Retinal pigment epithelial cell (primary cell): ENCODE measurements around the gene PHLDA1.

Experiments used
- DNase-seq: peaks from one replicate; pipeline ENCODE4 v3.0.0-alpha.2; 2010; ENCODE audit warnings: low read depth
- H3K4me3 ChIP-seq: 2 replicates; pipeline ENCODE4 v1.5.1; 2011; ENCODE audit warnings: mild to moderate bottlenecking, low read length, control low read depth, moderate library complexity
- TF ChIP-seq, protein P1 (sequence below): conservative IDR thresholded peaks from 2 replicates; pipeline ENCODE4 v1.5.1; 2011; ENCODE audit warnings: low read depth, low read length, control low read depth, inconsistent platforms

The PHLDA1 gene

DNA sequence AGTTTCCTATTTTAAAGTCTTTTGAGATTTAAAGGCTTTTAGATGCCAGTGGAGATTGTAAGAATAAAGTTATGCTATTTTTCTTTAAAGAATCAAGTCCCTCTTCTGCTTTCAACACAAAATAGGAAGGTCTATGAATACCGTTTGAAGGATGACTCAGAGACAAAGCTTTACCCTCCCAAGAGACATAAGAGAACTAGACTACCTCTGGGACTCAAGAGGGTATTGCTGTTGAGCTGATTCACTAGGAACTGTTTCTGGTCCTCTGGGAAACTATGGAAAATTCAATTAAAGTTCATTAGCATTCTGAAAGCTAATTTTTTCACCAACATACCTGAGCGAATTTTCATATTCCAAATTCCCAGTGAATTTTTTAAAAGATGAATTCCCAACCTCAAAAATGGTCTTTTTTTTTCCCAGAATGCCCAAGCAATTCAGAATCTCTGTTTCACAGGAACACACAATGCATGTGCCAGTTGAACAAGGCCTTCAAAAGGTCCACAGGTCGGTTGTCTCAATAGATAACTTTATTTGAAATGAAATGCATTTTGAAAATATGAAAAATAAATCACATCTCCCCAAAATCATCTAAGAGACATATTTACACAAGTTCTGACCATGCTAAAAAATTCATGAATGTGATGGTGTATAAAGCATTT lies 6.5 kb downstream of the PHLDA1 start:
- TF ChIP-seq, protein P1, sequence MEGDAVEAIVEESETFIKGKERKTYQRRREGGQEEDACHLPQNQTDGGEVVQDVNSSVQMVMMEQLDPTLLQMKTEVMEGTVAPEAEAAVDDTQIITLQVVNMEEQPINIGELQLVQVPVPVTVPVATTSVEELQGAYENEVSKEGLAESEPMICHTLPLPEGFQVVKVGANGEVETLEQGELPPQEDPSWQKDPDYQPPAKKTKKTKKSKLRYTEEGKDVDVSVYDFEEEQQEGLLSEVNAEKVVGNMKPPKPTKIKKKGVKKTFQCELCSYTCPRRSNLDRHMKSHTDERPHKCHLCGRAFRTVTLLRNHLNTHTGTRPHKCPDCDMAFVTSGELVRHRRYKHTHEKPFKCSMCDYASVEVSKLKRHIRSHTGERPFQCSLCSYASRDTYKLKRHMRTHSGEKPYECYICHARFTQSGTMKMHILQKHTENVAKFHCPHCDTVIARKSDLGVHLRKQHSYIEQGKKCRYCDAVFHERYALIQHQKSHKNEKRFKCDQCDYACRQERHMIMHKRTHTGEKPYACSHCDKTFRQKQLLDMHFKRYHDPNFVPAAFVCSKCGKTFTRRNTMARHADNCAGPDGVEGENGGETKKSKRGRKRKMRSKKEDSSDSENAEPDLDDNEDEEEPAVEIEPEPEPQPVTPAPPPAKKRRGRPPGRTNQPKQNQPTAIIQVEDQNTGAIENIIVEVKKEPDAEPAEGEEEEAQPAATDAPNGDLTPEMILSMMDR, result no peak
- no peak overlapping the region for H3K4me3 ChIP-seq
- DNase-seq, result no peak

DNA sequence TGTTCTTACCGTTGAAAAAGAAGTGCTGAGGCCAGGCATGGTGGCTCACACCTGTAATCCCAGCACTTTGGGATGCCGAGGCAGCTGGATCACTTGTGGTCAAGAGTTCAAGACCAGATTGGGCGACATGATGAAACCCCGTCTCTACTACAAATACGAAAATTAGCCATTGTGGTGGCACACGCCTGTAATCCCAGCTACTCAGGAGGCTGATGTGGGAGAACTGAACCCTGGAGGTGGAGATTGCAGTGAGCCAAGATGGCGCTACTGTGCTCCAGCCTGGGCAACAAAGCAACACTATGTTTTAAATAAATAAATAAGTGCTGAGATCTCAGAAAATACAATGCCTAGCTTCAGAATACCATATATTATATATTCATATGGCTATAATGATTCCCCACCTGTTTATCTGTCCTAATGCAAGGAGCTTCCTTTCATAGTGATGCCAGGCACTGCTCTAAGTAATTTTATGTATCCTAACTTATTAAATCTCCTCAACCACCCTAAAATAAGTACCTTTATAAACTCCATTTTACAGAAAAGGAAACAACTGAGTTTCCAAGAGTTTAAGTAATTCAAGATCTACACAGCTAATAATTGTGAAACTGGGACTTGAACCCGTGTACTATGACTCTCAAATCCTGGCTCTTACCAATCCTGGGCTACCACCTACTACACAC lies 7.3 kb downstream of the PHLDA1 start:
- no peak overlapping the region for H3K4me3 ChIP-seq
- TF ChIP-seq, protein P1, result no peak
- no peak for DNase-seq

DNA sequence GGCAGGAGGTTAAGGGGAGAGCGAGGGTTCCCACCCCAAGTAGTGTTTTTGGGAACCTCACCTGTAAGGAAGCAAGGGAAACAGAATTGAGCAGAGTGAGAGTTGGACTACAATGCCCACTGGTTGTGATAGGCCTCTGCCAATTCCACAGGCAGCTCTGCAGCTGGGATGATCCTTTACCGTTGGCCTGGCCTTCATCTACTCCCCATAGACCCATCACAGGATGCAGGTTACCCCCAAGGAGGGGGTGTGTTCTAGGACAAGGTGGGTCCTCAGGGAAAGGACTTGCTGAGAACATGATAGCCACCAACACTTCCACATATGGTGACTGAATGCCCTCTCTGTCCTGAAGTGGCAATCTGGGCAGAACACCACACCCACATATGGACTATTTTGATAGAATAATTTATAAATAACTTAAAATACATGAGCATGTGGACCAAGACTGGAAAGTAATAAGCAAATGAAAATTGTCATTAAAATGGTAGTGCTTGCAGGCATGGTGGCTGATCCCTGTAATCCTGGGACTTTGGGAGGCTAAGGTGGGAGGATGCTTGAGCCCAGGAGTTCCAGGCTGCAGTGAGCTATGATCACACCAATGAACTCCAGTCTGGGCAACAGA lies 8.4 kb downstream of the PHLDA1 start:
- no peak for DNase-seq
- no peak overlapping the region for H3K4me3 ChIP-seq
- TF ChIP-seq, protein P1, result no peak

DNA sequence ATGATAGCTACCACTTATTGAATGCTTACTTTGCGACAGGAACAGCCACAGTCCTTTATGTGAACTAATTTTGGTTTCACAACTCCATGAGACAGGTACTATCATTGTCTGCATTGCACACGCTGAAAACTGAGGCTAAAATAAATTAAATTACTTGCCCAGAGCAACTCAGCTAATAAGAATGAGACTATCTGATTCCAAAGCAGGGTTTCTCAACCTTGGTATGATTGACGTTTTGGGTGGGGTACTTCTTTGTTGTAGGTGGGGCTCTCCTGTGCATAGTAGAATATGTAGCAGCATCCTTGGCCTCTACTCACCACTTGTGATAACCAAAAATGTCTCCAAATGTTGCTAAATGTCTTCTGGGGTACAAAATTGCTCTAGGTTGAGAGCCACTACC lies 9.1 kb downstream of the PHLDA1 start:
- H3K4me3 ChIP-seq, result no peak overlapping the region
- TF ChIP-seq, protein P1, result no peak
- no peak for DNase-seq

DNA sequence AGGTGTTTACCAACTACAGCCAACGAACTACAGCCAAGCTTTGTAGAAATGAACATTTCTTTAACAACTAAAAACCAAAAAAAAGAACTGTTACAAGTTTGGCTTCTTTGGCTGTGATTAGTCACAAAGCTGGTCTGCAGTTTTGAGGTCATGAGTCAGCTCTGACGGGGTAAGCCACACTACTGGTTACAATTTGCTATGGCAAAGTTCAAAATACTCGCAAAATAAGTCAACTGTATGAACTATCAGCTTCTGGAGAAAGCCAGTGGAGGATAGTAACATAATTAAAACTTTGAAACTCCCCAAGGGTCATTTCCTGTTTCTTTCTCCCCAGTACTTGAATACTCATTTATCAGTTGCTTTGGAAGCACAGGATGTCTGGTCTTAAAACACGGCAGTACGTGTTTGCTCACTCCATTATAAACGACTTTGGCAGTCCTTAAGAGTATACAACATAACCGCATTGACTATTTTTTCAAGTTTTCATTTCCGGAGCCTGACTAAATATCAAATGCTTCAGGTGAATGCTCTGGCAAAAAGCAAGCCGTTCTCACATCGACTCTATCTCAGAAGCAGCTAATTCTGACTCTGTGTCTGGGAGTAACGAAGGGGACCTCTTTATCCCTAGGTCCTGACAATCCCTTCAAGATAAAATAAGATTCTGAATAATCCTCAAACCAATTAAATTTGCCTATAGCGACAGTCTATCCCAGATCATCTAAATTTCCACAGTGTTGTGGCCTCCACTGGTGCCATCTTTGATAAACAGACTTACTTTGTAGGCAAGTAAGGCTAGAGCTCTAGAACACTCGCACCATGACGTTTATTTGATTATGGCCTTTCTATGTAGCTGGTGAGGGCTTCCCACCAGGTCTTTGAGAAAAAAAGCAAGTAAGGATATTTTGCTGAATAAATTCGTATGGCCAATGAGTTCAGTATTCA lies 10.6 kb downstream of the PHLDA1 start:
- DNase-seq, result peak; percentile 95
- H3K4me3 ChIP-seq, result no peak overlapping the region
- TF ChIP-seq, protein P1, result no peak

DNA sequence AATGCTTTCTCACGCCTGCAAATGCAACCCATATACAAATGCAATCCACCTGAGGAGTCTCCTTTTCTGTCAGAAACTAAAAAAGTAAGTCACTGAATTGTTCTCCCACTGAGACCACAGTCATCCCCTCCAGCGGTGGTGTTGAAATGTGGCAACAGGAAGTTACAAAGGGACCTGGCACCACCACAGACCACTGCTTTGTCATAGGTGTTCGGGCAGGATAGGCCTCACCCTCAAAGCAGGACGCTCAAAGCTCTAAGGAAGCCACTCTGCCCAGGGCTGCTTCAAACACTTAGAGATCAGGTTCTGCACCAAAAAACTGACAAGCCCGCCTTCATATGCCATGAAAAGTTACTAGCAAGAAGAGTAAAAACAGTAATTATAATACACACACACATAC lies 11.3 kb downstream of the PHLDA1 start:
- DNase-seq, result no peak

More for the DNA sequence above, 11.3 kb downstream of the PHLDA1 start:
- no peak overlapping the region for H3K4me3 ChIP-seq
- TF ChIP-seq, protein P1, result no peak
